ENCODE measurements around the gene LPCAT1.
"Not testable (repeated sequence)": the region's sequence is repeated elsewhere in the genome, so short reads cannot be mapped to it uniquely, and the experiment has no call there.

DNA sequence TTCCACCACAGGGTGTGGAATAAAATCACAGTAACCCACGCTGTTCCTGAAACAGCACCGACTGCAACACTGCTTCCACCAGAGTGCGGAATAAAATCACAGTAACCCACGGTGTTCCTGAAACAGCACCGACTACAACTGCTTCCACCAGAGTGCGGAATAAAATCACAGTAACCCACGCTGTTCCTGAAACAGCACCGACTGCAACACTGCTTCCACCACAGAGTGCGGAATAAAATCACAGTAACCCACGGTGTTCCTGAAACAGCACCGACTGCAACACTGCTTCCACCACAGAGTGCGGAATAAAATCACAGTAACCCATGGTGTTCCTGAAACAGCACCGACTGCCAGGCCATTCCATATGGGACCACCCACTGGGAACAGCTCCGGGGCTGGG is 18.7 kb downstream of the LPCAT1 start:
- TF ChIP-seq POLR2AphosphoS5 (IDR thresholded peaks at IDR 0.05; ENCODE audit: low read depth, low read length); POLR2A (IDR thresholded peaks at IDR 0.05; ENCODE audit: low read depth, low read length); TAF1 (IDR thresholded peaks at IDR 0.05; ENCODE audit: borderline replicate concordance, low read depth, low read length): not testable (repeated sequence)
